GM21717 (cell line): ENCODE results near the gene WNT3A.

Experiments used
- ATAC-seq: cut with Tn5 transposase; IDR thresholded peaks from one replicate; pipeline ENCODE4 v1.9.1; 2021; ENCODE audit warnings: mild to moderate bottlenecking, moderate library complexity; ENCODE audit not compliant: unreplicated experiment

Gene WNT3A

DNA sequence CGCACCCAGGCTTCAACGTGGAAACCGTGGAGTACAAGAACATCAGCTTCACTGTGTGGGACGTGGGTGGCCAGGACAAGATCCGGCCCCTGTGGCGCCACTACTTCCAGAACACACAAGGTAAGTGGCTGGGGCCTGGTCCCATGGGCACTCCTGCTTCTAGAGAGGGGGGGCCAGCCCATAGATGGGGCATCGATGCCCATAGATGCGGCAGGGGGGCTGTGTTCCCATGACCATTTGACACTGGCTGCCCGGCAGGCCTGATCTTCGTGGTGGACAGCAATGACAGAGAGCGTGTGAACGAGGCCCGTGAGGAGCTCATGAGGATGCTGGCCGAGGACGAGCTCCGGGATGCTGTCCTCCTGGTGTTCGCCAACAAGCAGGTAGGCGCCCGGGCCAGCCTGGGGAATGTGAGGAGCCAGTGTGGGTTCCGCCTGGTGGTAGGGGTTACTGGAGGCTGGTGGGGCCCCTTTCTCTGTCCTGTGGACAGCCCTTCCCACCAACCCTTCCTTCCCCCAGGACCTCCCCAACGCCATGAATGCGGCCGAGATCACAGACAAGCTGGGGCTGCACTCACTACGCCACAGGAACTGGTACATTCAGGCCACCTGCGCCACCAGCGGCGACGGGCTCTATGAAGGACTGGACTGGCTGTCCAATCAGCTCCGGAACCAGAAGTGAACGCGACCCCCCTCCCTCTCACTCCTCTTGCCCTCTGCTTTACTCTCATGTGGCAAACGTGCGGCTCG, 90.7 kb downstream of the WNT3A start:
- ATAC-seq = no peak

DNA sequence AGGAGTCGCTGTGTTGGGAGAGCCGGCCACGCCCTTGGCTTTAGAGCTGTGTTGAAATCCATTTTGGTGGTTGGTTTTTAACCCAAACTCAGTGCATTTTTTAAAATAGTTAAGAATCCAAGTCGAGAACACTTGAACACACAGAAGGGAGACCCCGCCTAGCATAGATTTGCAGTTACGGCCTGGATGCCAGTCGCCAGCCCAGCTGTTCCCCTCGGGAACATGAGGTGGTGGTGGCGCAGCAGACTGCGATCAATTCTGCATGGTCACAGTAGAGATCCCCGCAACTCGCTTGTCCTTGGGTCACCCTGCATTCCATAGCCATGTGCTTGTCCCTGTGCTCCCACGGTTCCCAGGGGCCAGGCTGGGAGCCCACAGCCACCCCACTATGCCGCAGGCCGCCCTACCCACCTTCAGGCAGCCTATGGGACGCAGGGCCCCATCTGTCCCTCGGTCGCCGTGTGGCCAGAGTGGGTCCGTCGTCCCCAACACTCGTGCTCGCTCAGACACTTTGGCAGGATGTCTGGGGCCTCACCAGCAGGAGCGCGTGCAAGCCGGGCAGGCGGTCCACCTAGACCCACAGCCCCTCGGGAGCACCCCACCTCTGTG, 91.6 kb downstream of the WNT3A start:
- no peak for ATAC-seq

DNA sequence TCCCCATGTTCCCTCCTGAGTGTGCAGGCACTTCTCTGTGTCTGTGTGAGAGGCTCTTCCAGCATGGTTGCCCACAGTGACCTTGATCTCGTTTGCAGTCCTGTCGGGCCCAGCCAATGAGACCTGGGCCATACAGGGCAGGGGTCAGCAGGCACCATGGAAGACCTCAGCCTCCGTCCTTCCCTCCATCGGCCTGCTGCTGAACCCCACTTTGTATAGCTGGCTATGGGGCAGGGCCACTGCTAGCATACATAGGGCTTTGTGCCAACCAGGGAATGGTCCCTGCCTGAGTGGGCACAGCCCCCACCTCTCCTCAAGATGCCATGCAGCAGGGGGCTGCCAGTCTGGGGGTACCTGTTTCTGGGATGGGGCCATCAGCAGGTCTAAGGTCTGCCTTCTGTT, 92.5 kb downstream of the WNT3A start:
- ATAC-seq = no peak

DNA sequence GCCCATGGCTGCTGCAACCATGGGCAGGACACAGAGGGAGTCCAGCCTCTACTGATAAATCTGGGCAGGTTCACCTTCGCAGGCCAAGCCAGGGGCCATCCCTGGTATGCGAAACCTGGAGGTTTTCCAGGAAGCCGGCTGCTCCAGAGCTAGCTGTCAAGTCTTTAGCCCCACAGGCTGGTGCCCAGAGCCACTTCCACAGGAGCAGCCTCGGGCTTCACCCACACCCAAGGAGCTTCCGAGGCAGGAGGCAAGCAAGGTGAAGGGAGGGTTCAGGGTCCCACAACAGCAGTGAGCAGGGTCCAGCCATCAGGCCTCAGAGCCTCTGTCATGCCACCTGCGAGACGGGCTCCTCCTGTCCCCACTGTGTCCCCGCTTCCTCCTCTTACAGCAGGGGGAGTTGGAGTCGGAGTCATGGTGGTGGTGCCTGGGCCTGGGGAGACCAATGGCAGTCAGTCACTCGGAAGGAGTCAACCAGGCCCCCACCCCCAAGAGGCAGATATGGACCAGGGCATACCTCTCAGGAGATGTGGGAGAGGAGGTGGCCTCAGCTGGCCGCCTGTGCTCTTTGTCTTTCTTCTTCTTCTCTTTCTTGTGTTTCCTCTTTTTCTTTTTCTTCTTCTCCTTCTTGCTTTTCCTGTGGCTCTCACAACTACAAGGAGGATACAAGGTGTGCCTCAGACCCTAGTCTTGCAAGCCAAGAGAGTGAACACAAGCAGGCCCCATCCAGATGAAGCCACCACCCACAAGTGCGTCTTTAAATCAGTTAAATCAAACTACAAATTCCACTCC, 94.2 kb downstream of the WNT3A start:
- ATAC-seq = no peak

DNA sequence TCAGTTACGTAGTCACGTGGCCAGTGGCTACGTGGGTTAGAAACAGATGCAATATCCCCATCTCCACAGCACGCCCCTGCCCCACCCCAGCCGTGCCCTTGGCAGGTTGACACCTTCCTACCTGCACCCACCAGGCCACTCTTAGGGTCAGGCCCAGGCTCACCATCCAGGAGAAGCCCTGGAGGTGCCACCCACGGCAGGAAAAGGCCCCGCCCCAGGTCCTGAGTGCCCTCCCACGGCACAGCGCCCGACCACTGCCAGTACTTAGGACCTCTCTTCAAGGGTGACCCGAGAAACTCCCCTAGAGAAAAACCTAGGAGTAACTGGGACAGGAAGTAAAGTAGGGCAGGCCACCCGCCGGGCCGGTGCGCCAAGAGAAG, 94.8 kb downstream of the WNT3A start:
- ATAC-seq = no peak

DNA sequence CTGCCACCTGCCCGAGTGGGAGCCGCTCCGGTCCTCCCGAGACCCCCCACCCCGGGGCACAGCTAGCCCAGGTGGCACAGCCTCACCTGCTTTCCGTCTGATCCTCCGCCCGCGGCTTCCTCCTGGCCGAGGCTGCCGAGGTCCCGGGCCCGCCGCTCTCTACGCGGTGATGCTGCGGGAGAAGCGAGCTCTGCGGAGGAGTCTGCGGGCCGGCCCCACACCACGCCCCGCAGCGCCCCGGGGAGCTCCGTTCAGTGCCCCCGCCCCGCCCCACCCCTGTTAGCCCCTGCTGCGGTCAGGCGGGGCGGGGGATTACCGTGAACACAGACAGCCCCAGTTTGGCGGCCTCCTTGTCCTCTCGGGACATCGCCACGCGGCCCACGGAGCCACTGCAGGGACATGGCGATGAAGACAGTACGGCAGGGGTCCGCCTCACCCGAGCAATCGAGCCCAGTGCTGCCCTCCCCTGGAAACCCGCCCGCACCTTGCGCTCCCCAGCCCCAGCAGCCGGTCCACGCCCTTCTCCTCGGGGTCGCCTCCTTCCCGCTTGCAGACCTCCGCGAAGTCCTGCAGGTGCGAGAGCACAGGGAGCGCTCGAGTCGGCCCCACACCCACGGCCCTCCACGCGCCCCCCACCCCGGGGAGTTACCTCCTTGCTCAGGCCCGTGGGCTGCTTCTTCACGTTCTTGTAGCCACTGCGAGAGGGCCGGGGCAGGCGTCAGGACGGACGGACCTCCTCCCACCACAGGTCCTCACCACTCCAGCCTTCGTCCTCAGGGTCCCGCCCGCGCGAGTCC, 95.4 kb downstream of the WNT3A start:
- ATAC-seq = peak; percentile 25

DNA sequence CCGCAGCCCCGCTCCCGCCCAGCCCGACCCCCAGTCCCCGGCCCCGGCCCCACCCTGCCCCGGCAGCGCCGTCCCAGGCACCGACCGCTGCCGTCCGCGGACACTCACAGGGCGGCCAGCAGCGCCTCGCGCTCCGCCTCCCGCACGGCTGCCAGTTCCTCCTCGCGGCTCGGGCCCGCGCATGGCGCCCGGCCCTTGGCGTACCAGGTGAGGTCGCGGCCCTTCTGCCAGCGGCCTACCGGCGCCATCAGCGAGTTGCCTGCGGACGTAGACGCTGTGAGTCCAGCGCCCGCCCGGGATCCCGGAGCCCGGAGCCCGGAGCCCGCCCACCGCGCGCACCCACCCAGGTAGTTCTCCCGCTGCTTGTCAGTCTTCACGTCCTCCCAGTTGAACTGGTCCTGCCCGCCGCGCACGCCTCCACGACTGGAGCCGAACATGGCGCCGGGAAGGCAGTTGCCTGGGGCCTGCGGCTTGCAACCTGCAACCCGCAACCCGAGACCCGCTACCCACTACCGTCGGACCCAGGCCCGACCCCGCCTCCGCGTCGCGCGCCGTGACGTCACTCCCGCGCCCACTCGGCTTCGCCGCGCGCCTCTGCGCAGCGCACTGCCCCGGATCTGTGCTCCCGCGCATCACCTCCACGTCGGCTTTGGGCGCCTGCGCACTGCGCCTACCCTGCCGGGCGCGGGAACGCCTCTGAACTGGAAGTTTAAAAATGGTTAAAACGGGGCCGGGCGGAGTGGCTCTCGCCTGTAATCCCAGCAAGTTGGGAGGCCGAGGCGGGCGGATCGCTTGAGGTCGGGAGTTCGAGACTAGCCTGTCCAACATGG, 96.2 kb downstream of the WNT3A start, which contains the start of gene C1orf35:
Gene C1orf35, minus strand, starts transcription at position 535 of the 830 bp plus-strand sequence. Its CDS starts 98 bp downstream, at position 437.
- peak; percentile 57 for ATAC-seq

DNA sequence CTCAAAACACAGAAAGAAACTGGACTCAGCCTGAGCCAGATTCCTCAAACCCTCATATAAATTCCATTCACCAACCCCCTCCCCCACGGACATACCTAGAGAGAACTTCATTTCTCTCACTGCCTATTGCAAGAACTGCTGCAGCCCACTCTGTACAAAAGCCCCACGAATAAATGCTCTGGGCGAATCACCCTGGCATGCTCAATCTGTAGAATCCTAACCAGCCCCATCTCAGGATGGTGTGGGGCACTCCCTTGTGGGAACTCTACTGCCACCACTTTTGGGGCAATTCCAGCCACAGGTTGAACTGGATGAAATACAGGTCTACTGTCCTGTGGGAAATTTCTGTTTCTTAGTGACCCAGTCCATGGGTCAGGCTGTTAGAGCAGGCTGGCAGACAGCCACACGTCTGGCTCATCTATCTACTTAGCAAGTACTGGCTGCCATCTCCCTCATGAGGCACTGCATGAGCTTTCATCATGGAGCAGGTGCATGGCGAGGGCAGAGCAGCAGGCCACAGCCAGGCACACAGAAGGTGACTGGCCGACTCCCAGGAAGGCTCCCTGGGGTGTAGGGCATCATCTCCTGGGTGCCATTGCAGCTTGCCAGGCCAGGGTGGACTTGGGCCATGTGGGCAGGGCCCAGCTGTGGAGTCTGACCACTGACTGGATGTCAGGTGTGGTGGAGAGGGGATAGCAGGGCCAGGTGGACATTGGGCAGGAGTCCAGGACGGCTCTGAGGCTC, 97.9 kb downstream of the WNT3A start:
- no peak for ATAC-seq

DNA sequence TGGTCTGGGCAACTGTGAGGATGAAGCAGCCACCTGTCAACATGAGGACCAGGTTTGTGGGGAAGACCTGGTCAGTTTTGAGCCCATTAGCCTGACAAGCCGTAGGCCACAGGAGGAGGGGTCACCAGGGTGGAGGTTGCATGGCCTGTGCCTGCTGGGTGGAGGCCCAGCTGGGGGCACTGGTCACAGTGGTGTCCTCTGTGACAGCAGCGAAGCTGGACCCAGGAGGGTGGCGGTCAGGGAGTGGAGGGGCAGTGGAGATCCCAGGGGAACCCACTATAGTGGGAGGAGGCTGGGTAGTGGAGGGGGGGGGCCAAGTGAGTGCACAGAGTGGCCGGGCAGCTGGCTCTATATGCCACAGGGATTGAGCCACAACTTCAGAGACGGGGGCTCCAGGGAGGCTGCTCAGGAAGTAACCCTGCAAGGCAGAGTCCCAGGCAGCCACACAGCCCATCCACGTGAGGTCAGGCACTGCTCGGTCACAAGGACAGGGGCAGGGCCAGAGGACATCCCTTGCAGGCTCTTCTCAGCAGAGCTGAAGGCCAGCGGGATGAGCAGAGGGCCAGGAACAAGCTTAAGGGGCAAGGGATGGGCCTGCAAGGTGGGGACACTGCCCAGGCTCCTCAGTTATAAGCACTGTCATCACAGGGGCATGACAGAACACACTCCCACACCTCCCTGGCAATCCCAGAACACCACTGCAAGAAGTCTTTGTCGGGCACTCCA, 98.6 kb downstream of the WNT3A start:
- ATAC-seq = no peak

DNA sequence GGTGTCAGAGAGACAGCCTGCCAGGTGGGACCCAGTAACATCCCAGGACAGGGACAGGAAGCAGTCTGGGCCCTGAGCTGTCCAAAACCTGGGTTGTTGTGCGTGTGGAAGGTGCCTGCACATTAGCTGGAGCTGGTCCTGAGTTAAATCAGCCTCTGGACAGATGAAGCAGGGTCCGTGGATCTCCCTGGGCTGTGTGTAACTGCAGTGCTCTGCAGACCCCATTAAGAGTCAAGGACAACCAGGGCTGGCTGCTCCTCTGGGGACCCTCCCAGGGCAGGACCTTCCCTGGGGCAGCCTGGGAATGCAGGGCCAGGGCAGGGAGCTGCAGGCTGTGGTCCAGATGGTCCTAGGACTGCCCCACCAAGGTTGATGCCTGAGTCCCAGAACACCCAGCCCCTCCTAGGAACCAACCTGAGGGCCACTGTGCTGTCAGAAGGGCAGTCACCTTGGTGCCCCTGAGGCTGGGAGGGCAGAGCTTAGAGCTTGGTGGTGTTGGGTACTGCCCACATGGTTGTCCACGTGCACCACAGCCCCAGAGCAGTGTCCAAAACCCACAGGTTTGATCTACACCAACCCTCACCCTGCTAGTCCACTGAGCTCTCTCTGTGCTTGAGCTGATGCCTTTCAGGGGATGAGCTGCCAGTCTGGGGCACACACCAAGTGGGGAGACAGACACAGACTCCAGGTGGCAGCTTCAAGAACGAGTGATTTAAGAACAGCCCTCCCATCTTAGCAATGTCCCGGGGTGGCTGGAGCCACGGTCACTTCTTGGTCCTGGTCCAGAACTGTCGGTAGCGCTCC, 99.4 kb downstream of the WNT3A start:
- no peak for ATAC-seq

DNA sequence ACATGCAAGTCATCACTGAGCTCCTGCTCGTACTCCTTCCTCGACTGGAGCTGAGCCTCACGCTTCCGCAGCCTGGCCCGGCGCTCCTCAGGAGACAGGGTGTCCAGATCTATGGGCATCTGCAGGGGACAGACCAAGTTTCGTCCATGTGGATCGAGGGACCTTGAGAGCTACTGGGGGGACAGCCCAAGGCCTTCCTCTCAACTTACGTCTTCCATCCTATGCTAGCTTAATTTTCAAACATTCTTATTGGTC, 99.9 kb downstream of the WNT3A start:
- no peak for ATAC-seq

DNA sequence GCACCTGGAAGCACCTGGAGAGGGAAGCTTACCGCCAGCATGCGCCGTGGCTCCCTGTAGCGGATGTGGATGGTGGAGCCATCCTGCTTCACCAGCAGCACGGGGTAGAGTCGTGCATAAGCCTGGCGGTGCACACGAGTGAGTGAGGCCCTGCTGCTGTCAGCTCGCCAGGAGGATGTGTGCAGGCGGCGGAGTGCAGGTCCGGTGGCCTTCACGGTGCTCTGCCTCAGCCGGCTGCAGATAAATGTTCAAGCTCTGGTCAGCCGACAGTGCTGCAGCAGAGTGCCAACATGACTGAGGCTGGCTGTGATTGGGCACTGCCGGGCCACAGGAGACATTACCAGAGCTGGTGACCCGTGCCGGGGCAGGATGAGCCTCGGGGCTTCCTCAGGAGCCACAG, 100.8 kb downstream of the WNT3A start:
- no peak for ATAC-seq

DNA sequence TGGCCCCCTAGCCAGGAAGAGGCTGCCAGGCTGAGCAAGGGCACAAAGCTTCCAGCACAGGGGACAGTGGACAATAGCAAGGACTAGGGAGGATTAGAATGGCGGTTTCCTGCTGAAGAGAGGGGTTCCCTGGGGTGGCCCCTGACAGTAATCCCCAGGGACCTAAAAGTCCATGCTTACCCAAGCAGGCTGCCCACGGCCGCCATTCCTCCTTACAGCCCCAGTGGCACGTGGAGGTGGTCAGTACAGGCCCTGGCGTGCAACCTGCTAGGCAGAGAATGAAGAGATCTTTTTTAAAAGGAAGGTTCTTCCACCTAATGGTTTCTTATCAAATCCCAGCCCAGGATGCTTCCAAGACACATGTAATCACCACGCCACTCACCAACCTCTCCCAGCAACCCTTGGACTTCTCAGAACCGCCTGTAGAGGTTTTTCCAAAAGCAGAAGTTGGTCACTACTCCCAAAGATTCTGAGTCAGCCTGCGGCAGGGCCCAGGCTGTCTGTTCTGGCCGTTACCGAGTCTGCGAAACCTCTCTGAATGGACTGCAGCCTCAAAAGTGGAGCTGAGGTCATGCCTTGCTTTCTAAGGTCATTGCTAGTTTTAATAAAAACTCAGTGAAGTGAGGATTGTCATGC, 101.4 kb downstream of the WNT3A start:
- no peak for ATAC-seq

DNA sequence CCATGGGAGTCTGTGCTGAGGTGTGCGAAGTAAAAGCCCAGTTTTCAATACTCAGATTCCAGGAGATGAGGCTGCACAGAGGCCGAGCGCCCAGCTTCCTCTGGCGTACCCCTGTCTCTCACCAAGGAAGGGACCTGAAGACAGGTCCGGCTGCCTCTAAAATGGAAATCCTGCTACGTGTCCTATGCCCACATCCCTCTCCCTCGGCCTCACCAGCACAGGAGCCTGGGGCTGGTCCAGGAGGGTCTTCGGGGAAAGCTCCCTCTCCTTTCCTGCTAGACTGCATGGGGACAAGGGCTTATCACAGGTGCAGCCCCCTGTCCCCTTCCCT, 101.9 kb downstream of the WNT3A start:
- ATAC-seq = no peak

DNA sequence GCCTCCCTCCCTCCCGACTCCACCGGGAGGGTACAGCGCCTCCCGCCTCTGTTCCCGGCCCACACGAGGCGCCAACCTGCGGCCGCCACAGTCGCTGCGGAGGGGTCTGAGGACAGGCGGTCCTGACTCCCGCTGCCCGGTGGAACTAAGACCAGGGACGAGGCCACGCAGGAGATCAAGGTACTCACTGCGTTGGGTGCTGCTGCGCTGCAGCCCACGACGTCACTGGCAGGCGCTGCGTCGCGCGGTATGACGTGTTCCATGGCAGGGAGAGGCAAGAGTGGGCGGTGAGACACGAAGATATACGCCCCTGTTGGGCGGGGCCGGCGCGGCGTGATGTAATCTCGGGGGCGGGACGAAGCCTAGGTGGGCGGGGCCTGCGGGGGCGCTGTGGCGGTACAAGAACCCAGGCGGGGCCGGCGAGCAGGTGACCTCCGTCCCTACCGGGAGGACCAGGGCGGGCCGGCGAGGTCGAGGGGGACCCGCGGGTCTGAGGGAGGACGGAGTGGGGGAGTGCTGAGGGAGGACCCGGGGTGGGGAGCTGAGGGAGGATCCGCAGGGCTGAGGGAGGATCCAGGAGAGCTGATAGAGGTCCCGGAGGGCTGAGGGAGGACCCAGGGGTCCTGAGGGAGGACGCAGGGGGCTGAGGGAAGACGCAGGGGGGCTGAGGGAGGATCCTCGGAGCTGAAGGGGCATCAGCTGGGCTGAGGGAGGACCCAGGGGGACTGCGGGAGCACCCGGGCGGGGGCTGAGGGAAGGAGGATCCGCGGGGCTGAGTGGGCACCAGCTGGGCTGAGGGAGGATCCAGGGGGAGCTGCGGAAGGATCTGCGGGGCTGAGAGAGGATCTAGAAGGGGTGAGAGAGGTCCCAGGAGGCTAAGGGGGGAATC, 102.5 kb downstream of the WNT3A start, which contains the start of gene MRPL55:
Gene MRPL55, minus strand, starts transcription at position 227 of the 889 bp plus-strand sequence. CDS start 1,039 bp downstream, outside the sequence.
- ATAC-seq = peak; percentile 81

DNA sequence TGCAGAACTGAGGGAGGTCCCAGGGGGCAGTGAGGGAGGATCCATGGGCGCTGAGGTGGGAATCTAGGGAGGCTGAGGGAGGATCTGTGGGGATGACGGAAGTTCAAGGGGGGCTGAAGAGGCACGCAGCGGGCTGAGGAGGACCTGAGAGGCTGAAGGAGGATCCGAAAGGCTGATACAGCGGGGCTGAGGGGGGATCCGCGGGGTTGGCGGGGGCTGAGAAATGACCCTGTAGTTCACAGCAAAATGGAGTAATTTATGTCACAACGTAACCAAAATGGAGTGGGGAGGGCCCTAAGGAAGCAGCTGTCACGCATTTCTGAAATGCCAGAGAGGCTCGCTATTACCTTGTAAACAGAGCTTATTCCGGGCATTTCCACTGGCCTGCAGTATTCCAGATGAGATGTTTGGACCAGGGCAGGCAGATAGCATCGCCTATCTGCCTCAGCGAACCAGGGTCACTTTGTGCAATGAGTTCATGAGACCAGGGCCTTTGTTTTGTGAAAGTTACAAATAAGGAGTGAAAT, 103.2 kb downstream of the WNT3A start:
- ATAC-seq = peak; percentile 8

DNA sequence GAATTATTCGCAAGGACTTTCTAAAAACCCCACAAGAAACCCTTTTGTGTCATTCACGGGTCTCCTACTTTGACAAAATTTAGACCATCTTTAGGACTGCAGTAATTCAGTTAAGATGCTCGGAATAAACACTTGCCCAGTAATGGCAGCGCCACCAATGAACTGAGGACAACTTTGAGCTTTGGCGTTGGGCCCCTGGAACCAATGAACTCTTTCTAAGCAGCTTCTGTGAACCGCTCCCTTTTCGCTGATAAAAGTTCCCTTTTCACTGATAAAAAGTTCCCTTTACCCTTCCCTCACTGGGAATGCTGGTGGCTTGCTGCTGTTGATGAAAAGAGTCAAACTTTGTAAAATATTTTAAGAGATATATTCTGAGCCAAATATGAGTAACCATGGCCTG, 103.8 kb downstream of the WNT3A start:
- no peak for ATAC-seq
